GM12875 (cell line): ENCODE measurements around the gene PPP1R15A.
A peak's percentile ranks its signal among the peaks of the same experiment; 100 is the strongest.

Experiments
- H3K4me3 ChIP-seq: one replicate; pipeline ENCODE4 v1.5.1; 2011; ENCODE audit warnings: low read depth, low read length, control low read depth
- CTCF ChIP-seq: IDR thresholded peaks from 2 replicates; pipeline ENCODE4 v1.5.1; 2011; ENCODE audit warnings: low read depth, mild to moderate bottlenecking, control low read depth, inconsistent platforms, low read length, moderate library complexity, borderline replicate concordance; ENCODE audit not compliant: insufficient read depth

PPP1R15A gene

DNA sequence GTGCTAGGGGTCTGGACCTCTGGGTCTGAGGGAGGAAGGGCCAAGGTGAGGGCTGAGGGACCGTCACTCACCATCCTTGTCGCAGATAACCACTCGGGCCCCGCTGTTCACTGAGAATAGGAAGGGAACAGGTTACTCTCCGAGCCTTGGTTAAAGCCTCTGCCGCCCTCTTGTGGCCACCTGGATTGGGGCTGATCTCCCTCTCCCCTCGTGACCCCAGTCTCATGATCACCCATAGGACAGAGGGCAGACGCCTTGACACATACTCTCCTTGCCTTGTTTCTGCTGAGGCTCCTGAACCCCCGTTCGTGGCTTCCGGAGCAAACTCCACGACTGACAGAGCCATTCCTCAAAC is 36.5 kb upstream of the PPP1R15A start:
- peak overlapping the region; percentile 50 for H3K4me3 ChIP-seq
- TF ChIP-seq CTCF: peak; percentile 88

DNA sequence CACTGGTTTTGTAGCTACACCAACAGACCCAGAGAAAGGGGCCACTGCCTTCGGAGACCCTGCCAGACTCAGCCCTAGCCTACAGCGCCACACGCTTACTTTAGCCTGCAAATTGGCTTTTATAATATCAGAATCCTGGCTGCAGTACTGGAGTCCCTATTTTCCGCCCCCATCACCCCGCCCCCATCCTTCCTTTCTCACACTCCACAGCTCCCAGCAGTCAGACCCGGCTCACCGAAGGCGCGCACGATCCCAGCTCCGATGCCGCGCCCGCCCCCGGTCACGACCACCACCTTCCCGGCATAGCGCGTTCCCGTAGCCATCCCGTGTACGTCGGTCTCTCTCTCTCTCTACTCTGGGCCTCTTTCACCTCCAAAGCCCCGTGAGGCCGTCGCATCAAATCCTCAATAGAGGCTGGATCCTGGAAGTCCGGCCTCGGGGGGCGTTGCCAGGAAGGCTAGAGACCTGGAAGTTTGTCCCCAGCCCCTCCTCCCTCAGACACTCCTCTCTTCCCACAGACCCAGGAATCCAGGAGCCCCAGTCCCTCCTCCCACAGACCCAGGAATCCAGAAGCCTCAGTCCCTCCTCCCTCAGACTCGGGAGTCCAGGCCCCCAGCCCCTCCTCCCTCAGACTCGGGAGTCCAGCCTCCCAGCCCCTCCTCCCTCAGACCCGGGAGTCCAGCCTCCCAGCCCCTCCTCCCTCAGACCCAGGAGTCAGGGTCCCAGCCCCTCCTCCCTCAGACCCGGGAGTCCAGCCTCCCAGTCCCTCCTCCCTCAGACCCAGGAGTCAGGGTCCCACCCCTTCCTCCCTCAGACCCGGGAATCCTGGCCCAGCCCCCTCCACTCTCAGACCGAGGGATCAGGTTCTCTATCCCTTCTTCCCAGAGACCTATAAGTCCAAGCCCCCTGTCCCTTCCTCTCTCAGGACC is 35.9 kb upstream of the PPP1R15A start, which contains the start of gene HSD17B14:
Gene HSD17B14 (minus strand): TSS at position 403 of the 929 bp plus-strand sequence. CDS start 80 bp downstream, at position 323.
- TF ChIP-seq CTCF: no peak
- peak within 1 kb of the TSS; percentile 50 for H3K4me3 ChIP-seq

DNA sequence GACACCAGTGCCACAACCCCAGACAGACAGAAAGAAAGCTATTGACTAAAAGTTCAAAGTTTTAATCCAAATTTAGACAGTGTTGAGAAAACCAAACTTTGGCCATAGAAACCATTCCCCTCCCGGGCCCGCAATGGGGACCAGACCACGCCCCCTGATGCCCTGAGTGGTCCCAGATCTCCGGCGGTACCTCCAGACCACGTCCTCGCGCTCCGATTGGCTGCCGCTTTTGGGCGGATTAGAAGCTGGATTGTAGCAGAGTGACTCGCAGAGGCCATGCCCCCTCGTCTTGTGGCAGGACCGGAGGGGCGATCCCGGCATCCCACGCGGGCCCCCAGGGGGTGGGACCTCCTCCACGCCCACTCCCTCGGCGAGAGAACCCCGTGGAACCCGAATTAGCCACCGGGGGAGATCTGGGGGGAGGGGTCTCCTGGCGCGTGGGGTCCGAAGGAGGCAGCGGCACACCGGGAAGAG is 35.1 kb upstream of the PPP1R15A start:
- H3K4me3 ChIP-seq: peak overlapping the region; percentile 50
- no peak for TF ChIP-seq CTCF

DNA sequence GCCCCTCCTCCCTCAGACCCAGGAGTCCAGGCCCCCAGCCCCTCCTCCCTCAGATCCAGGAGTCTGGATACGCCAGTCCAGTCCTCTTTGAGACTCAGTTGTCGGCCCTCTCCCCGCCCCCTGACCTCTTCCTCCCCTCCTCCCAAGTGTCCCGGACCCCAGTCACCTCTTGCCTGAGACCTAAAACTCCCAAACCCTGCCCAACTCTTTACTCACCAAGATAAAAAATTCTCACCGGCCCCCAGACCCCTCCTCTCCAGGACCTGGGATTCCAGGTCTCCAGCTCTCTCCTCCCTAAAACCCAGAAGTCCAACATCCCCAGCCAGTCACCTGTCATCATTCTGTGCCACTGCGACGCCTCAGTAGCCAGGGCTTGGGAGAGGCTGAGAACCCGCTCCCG is 34.5 kb upstream of the PPP1R15A start:
- H3K4me3 ChIP-seq: no peak overlapping the region
- TF ChIP-seq CTCF: no peak

- no peak overlapping the region for H3K4me3 ChIP-seq
- TF ChIP-seq CTCF: no peak
These were observed 31.2 kb upstream of the PPP1R15A start for GRCh38 chr19:48841047-48841446.

DNA sequence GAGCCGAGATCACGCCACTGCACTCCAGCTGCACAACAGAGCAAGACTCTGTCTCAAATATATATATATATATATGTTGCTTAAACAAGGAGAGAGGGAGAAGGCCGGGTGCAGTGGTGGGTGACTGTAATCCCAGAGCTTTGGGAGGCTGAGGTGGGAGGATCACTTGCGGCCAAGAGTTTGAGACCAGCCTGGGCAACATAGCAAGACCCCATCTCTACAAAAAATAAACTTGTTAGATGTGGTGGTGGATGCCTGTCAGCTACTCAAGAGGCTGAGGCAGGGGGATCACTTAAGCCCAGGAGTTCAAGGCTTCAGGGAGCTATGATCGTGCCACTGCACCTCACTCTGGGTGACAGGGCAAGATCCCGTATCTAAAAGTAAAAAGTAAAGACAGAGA is 30.6 kb upstream of the PPP1R15A start:
- no peak overlapping the region for H3K4me3 ChIP-seq
- TF ChIP-seq CTCF: no peak

- TF ChIP-seq CTCF: peak; percentile 79
- no peak overlapping the region for H3K4me3 ChIP-seq
These were observed 29.4 kb upstream of the PPP1R15A start for GRCh38 chr19:48842789-48843162.
